Heart left ventricle (tissue), 16 donors: Measurements from ENCODE around the gene CARMIL3. TPM values are rescaled to one million over a fixed set of nuclear protein-coding genes. Genes with fewer than 3 reads are reported as not detected.

Experiments
- ATAC-seq, 4 donors: fragments of 200-7000 bp; cut with Tn5 transposase; one replicate each; pipeline ENCODE4 v1.9.1; 2020 to 2022; ENCODE audit warnings: moderate library complexity in 4 of 4, mild to moderate bottlenecking in 3 of 4, moderate number of reproducible peaks in 1 of 4
- DNase-seq, 5 donors: peaks; one replicate each; pipeline ENCODE4 v3.0.0-alpha.2; 2020
- H3K27ac ChIP-seq, 12 donors: fragments of 200-600 bp; sonication (generic) in 4 of 12; one replicate each; pipeline versions ENCODE4 v1.5.0 to v1.8.0; 2016 to 2022; ENCODE audit warnings: mild to moderate bottlenecking in 2 of 12
- H3K27me3 ChIP-seq, 9 donors: fragments of 200-600 bp; sonication (generic) in 2 of 9; one replicate each; pipeline versions ENCODE4 v1.5.1 to v1.8.0; 2016 to 2022; ENCODE audit warnings: mild to moderate bottlenecking in 3 of 9
- H3K36me3 ChIP-seq, 9 donors: fragments of 200-600 bp; sonication (generic) in 2 of 9; one replicate each; pipeline versions ENCODE4 v1.5.0 to v1.8.0; 2018 to 2022; ENCODE audit warnings: mild to moderate bottlenecking in 2 of 9
- H3K4me1 ChIP-seq, 12 donors: fragments of 200-600 bp; sonication (generic) in 4 of 12; one replicate each; pipeline versions ENCODE4 v1.5.0 to v1.8.0; 2016 to 2022; ENCODE audit warnings: mild to moderate bottlenecking in 3 of 12
- H3K4me3 ChIP-seq, 12 donors: fragments of 200-600 bp; sonication (generic) in 4 of 12; one replicate each; pipeline versions ENCODE4 v1.5.0 to v1.8.0; 2017 to 2022; ENCODE audit warnings: mild to moderate bottlenecking in 9 of 12, moderate library complexity in 4 of 12
- H3K9me3 ChIP-seq, 12 donors: fragments of 200-600 bp; sonication (generic) in 4 of 12; one replicate each; pipeline versions ENCODE4 v1.5.0 to v1.8.0; 2016 to 2022; ENCODE audit warnings: mild to moderate bottlenecking in 1 of 12
- POLR2A ChIP-seq, 2 donors: fragments of 450-650 bp; IDR thresholded peaks; one replicate each; pipeline ENCODE4 v1.6.1; 2017; ENCODE audit warnings: antibody characterized with exemption in 2 of 2, mild to moderate bottlenecking in 2 of 2, moderate library complexity in 2 of 2
- WGBS, 4 donors: extraction: QIAGEN DNeasy Blood & Tissue Kit in 2 of 4; methylation state at CpG; one replicate each; pipeline versions ENCODE4 v1.1.5 to v1.1.7; 2013 to 2018; 5-methylcytosine and 5-hydroxymethylcytosine counted together
- intact Hi-C, 10 donors: fragments of 100-400 bp; cut with DNase I; formaldehyde crosslinking; loops; one replicate each; pipeline versions ENCODE4 v1.11.1 to v1.14.2; 2022
- polyA plus RNA-seq, 2 donors: library from polyadenylated mRNA; stranded (reverse); fragments of 200-250 nt; gene quantifications; one replicate each; pipeline ENCODE4 v1.2.3, GENCODE V29; 2013
- total RNA-seq, 9 donors: library from RNA; depleted of rRNA in 2 of 9; stranded (reverse); fragments of >200 nt in 2 of 9; fragmentation: NEBNext Ultra II Directional in 3 of 9; extraction: Animal tissue kit (Norgen Biotek cat#: 25700) in 3 of 9; gene quantifications; one replicate each; pipeline versions ENCODE4 v1.1.0 to v1.2.4, GENCODE V29; 2016 to 2023
- TF ChIP-seq, protein P1 (sequence below), 12 donors: fragments of 200-600 bp; sonication (generic) in 4 of 12; IDR thresholded peaks; one replicate each; pipeline versions ENCODE4 v1.5.0 to v1.8.0; 2018 to 2022; ENCODE audit warnings: antibody characterized with exemption in 12 of 12, mild to moderate bottlenecking in 5 of 12
- donor health status: ischemic (EF 13 %, LVEDD 7.1; RV severe dilation, severe dysfunction).
- donor health status: healthy with polysubstance abuse.
- donor health status: DM: no; HTN: yes; CAD: no.
- donor health status: DM: no; HTN: no; CAD: no.
- donor health status: ischemic (EF 25% LVEDD 6.9; RV normal size, moderate dysfunction).
- donor health status: ischemic (EF 25% LVEDD 5.7; RV mildly dilated, moderate dysfunction).
- donor health status: healthy.
- donor health status: DM: yes; HTN: yes; CAD: no.
- donor health status: ischemic (EF 35%, LVEDD 5.7; RV mildly dilated, moderate dysfunction).
- donor health status: nonischemic (EF 11% LVEDD 7.7; RV severe dilation, severe dysfunction).
- donor health status: DM: yes; HTN: yes; CAD: no.
- donor health status: PGD.
- donor health status: ischemic (EF 29% LVEDD 5.4; RV normal size, mild dysfunction).
- donor health status: nonischemic (EF 23%, LVEDD 6.1; RV moderate dilation, normal function).

CARMIL3 gene
- total and polyA plus RNA-seq, 11 donors, result 0.05 to 0.38 (median 0.15) TPM; not detected in 3

DNA sequence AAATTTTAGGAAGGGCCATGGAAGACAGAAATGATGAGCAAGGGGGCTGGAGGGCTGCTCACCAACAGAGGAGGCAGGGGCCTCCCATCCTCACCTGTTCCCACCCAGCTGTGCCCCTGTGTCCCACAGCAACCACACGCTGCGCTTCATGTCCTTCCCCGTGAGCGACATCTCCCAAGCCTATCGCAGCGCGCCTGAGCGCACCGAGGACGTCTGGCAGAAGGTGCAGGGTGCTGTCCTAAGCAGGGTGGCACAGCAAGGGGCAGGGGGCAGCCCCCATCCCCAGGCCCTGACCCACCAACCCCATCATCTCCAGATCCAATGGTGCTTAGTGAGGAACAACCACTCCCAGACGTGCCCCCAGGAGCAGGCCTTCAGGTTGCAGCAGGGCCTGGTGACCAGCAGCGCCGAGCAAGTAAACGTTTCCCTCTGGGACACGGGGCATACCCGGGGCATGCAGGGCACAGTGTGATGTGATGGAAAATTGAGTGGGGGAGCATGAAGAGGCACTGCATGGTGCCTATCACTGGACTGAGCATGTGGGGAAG is 8.1 kb downstream of the CARMIL3 start:
- peaks cover 0 to 2% (median 0%) of the 10 kb centered on the region in 12 donors for H3K4me1 ChIP-seq
- H3K36me3 ChIP-seq, result no peaks in the 10 kb centered on the region
- TF ChIP-seq POLR2A (IDR thresholded peaks at IDR 0.05), result no peak
- TF ChIP-seq, protein P1, sequence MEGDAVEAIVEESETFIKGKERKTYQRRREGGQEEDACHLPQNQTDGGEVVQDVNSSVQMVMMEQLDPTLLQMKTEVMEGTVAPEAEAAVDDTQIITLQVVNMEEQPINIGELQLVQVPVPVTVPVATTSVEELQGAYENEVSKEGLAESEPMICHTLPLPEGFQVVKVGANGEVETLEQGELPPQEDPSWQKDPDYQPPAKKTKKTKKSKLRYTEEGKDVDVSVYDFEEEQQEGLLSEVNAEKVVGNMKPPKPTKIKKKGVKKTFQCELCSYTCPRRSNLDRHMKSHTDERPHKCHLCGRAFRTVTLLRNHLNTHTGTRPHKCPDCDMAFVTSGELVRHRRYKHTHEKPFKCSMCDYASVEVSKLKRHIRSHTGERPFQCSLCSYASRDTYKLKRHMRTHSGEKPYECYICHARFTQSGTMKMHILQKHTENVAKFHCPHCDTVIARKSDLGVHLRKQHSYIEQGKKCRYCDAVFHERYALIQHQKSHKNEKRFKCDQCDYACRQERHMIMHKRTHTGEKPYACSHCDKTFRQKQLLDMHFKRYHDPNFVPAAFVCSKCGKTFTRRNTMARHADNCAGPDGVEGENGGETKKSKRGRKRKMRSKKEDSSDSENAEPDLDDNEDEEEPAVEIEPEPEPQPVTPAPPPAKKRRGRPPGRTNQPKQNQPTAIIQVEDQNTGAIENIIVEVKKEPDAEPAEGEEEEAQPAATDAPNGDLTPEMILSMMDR (IDR thresholded peaks at IDR 0.05), result no peak
- H3K4me3 ChIP-seq, result no peak overlapping the region
- DNase-seq (peak in 1 of 5 donors; percentile 7), ATAC-seq (no peak)
- H3K9me3 ChIP-seq, result no peaks in the 10 kb centered on the region
- WGBS, 4 donors, result 86 to 95% (median 94%) methylated on average over 12 to 16 of the region's 16 CpGs
- intact Hi-C loops, result loop anchor here (1.0 to 10.0 kb wide), 10 partner anchors 27 to 237 kb away; partner anchors contain the start of genes PCK2 (in 5 of the 10), IRF9 (in 2 of the 10), DHRS1 (in 1 of the 10) and NOP9 (in 1 of the 10)
- no peak overlapping the region for H3K27ac ChIP-seq
- H3K27me3 ChIP-seq, result peaks cover 0 to 6% (median 0%) of the 10 kb centered on the region in 9 donors

DNA sequence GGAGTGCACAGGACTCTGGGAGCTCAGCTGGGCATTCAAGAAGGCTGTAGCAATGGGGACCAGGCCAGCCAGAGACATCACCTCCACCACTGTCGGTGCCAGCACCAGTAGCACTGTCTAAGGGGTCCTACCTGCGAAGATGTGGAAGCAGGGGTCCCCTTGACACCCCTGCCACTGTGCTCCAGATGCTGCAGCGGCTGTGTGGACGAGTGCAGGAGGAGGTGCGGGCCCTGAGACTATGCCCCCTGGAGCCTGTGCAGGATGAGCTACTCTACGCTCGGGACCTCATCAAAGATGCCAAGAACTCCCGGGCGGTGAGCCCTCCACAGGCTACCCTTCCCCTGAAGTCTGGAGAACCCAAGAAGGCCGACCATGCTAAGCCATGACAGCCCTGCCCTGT is 8.6 kb downstream of the CARMIL3 start:
- intact Hi-C loops, result loop anchor here in 2 of 10 donors (2.0 to 10.0 kb wide), 2 partner anchors 26 to 94 kb away; no protein-coding TSS in a partner anchor
- no peak overlapping the region for H3K4me3 ChIP-seq
- peaks cover 0 to 2% (median 0%) of the 10 kb centered on the region in 12 donors for H3K4me1 ChIP-seq
- H3K27ac ChIP-seq, result no peak overlapping the region
- peak in 1 of 5 donors; percentile 3 for DNase-seq
- H3K9me3 ChIP-seq, result no peaks in the 10 kb centered on the region
- no peak for ATAC-seq
- H3K27me3 ChIP-seq, result peaks cover 0 to 4% (median 0%) of the 10 kb centered on the region in 9 donors
- 85 to 98% (median 95%) methylated on average over 4 to 10 of the region's 10 CpGs for WGBS, 4 donors
- TF ChIP-seq, protein P1 (IDR thresholded peaks at IDR 0.05), result no peak
- TF ChIP-seq POLR2A (IDR thresholded peaks at IDR 0.05), result no peak
- H3K36me3 ChIP-seq, result no peaks in the 10 kb centered on the region

DNA sequence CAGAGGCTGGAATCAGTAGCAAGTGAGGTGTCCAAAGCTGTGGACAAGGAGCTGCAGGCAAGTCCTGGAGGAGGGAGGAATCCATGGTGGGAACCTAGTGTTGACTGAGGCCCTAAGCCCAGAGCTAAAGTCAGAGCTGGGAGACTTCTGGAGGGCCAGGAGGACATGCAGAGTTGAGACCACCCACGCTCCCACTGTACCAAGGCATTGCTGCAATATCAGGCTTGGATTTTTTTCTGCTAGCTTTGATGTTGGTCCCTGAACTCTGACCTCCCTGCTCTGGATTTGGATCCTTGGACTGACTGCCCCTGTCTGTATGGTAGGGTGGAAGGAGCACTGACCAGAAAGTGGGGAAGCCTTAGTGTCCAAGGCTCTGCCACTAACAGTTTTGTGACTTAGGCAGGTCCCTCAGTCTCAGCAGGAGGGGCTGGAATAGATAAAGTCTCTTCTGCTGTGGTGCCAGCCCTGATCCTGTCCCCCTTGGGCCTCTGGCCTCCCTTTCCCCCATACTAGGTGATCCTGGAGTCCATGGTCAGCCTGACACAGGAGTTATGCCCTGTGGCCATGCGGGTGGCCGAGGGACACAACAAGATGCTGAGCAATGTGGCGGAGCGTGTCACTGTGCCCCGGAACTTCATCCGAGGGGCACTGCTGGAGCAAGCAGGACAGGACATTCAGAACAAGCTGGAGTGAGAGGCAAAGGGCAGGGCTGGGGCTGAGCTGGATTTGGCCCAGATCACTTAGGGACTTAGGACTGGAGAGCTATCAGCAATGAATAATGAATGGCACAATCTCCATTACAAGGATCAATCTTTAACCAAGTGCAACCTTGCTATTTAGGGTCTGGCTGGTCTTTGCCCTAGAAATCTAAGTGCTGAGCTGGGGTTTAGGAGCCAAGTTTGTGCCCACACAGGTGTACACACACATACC is 9.4 kb downstream of the CARMIL3 start:
- no peak for TF ChIP-seq POLR2A (IDR thresholded peaks at IDR 0.05)
- TF ChIP-seq, protein P1 (IDR thresholded peaks at IDR 0.05), result no peak
- DNase-seq (peak in 1 of 5 donors; percentile 8), ATAC-seq (no peak)
- Histone ChIP-seq H3K4me3 (no peak overlapping the region), H3K9me3 (no peaks in the 10 kb centered on the region), H3K27me3 (no peaks in the 10 kb centered on the region), H3K4me1 (peaks cover 0 to 2% (median 0%) of the 10 kb centered on the region in 12 donors), H3K36me3 (no peaks in the 10 kb centered on the region), H3K27ac (no peak overlapping the region)
- WGBS, 4 donors, result 95 to 97% (median 96%) methylated on average over 6 to 7 of the region's 7 CpGs
- intact Hi-C loops, result loop anchor here in 2 of 10 donors (2.0 to 10.0 kb wide), 2 partner anchors 26 to 94 kb away; no protein-coding TSS in a partner anchor
